ENCODE data around the gene MAPRE2. TPM values are rescaled to one million over a fixed set of nuclear protein-coding genes. Genes with fewer than 3 reads are reported as not detected.

The MAPRE2 gene
- total RNA-seq, 2 donors from 2014 or later: 107 to 133 TPM

DNA sequence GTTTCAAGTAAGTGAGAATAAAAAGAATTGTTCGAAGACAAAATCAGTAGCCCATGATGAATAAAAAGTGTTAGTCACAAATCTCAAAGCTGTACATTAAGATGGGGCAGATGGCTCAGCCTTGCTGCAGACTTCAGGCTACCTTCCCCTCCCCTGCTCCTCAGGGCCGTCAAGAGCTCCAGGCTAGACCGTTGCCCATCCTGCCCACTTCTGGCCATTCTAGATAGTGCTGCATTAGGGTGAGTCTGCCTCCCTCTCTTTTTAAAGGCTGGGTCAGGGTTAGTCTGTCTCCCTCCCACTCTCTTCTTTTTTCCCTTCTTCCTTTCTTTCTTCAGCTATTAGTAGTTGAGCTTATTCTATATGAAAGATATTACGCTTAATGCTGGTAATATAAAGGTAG is 86.0 kb downstream of the MAPRE2 start:
- TF ChIP-seq, protein P1, sequence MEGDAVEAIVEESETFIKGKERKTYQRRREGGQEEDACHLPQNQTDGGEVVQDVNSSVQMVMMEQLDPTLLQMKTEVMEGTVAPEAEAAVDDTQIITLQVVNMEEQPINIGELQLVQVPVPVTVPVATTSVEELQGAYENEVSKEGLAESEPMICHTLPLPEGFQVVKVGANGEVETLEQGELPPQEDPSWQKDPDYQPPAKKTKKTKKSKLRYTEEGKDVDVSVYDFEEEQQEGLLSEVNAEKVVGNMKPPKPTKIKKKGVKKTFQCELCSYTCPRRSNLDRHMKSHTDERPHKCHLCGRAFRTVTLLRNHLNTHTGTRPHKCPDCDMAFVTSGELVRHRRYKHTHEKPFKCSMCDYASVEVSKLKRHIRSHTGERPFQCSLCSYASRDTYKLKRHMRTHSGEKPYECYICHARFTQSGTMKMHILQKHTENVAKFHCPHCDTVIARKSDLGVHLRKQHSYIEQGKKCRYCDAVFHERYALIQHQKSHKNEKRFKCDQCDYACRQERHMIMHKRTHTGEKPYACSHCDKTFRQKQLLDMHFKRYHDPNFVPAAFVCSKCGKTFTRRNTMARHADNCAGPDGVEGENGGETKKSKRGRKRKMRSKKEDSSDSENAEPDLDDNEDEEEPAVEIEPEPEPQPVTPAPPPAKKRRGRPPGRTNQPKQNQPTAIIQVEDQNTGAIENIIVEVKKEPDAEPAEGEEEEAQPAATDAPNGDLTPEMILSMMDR (IDR thresholded peaks at IDR 0.05): no peak
- no peak for DNase-seq (ENCODE audit: low spot score)
- Histone ChIP-seq H3K9me3 (no peaks in the 10 kb centered on the region), H3K36me3 (peaks cover 35% of the 10 kb centered on the region), H3K4me3 (no peak overlapping the region), H3K27me3 (no peaks in the 10 kb centered on the region), H3K4me1 (peaks cover 0 to 45% of the 10 kb centered on the region in 2 donors), H3K27ac (no peak overlapping the region)

DNA sequence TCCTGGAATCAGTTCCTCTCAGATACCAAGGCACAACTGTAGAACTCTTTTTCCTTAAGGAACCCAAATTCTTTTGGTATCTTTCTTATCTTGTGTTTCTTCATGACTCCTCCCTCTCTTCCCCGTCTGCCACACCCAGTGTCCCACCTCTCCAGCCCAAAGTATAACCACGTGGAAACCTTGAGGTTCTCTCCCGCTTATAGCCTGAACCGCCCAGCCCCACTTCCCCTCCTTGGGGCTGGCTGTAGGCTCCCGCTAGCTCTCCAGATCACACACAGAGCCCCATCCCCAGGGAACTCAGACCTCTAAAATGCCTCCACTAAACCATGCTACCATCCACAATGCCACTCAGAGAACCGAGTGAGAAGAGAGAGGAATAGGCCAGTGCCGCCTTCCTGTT is 87.5 kb downstream of the MAPRE2 start:
- Histone ChIP-seq H3K27ac (no peak overlapping the region), H3K27me3 (no peaks in the 10 kb centered on the region), H3K36me3 (peaks cover 50% of the 10 kb centered on the region), H3K9me3 (no peaks in the 10 kb centered on the region), H3K4me3 (no peak overlapping the region), H3K4me1 (peaks cover 0 to 42% of the 10 kb centered on the region in 2 donors)
- TF ChIP-seq, protein P1 (IDR thresholded peaks at IDR 0.05): no peak
- no peak for DNase-seq (ENCODE audit: low spot score)

DNA sequence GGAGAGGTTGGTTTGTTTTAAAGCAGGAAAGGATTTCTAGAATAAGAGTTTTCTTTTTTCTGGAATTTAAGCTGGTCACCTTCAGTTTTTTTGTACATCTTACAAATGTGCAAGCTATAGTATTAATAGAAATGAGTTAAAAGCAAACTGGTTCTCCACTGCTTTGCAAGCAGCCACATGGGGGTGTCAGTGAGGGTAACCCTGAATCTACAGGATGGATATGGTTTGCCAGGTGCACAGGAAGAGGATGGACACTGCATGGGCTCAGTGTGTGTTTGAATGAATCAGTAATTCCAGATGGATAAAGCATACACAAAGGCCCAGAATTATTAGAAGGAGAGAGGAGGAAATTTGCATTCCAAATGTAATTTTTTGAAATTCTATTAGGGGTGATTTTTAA is 89.0 kb downstream of the MAPRE2 start:
- no peaks in the 10 kb centered on the region for H3K9me3 ChIP-seq
- H3K36me3 ChIP-seq: peaks cover 64% of the 10 kb centered on the region
- no peak for DNase-seq (ENCODE audit: low spot score)
- H3K27ac ChIP-seq: peak overlapping the region; percentile 25 to 82
- H3K4me1 ChIP-seq: peaks cover 0 to 42% of the 10 kb centered on the region in 2 donors
- TF ChIP-seq, protein P1 (IDR thresholded peaks at IDR 0.05): no peak
- no peak overlapping the region for H3K4me3 ChIP-seq
- no peaks in the 10 kb centered on the region for H3K27me3 ChIP-seq

DNA sequence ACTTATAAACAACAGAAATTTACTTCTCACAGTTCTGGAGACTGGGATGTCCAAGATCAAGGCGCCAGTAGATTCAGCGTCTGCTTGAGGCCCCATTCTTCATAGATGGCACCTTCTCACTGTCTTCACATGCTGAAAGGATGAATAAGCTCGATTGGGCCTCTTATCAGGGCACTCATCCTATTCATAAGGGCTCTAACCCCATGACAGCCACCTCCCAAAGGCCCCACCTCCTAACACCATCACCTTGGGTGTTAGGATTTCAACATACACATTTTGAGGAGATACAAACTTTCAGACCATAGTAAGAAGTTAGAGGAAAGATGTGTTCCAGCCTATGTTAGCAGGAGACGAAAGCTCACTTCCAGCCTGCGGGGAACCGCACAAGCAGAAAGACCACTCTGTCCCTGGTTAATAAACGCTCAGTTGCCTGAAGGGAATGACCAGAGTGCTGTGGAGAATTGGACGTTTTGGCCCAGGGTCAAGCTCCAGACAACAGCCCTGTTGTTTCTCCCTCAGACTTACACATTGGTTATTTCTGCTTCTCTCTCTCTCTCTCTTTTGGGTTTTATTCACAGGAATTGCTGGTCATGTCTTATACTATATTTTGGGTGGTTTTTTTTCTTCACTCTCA is 90.3 kb downstream of the MAPRE2 start:
- no peaks in the 10 kb centered on the region for H3K9me3 ChIP-seq
- H3K36me3 ChIP-seq: peaks cover 69% of the 10 kb centered on the region
- H3K27me3 ChIP-seq: no peaks in the 10 kb centered on the region
- DNase-seq (ENCODE audit: low spot score): no peak
- peak overlapping the region; percentile 82 for H3K27ac ChIP-seq
- TF ChIP-seq, protein P1 (IDR thresholded peaks at IDR 0.05): no peak
- H3K4me1 ChIP-seq: peaks cover 0 to 50% of the 10 kb centered on the region in 2 donors
- no peak overlapping the region for H3K4me3 ChIP-seq

DNA sequence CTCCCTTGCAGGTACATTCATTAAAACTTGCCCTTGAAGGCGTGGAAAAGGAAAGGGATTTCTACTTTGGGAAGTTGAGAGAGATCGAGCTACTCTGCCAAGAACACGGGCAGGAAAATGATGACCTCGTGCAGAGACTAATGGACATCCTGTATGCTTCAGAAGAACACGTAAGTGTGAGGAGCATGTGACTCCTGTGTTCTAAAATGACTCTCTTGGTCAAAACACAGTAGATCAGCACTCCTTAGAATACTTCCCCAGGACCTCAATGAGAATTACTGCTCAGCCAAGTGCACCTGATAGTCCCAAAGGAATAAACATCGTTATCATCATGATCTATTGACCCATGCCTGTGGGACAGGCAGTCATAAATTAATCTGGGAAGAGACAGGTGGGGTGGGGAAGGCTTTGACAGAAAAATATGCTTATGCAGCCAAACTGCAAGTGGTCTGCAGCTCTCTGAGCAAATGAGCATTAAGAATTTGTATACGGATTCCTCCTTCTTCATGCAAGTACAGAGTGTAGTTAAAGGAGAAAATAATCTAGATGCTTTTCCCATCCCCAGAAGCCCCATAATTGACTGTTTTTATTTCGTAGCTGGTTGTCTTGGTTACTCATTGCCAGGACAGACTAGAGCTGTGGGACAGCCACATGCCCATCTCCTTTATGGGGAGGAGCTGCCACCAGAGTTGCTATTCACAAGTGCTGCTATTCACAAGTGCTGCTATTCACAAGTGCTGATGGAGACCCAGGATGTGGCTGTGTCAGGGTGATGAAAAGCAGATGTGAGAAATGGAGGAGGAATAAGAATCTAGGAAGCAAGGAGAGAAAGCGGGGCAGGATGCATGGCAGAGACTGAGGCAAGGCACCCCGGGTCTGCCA is 91.0 kb downstream of the MAPRE2 start:
- Histone ChIP-seq H3K27ac (peak overlapping the region; percentile 82), H3K27me3 (no peaks in the 10 kb centered on the region), H3K36me3 (peaks cover 68% of the 10 kb centered on the region), H3K4me3 (no peak overlapping the region), H3K9me3 (no peaks in the 10 kb centered on the region), H3K4me1 (peaks cover 0 to 58% of the 10 kb centered on the region in 2 donors)
- TF ChIP-seq, protein P1 (IDR thresholded peaks at IDR 0.05): no peak
- no peak for DNase-seq (ENCODE audit: low spot score)
